C4-2B (cell line): ENCODE results near the gene SMTNL2.

Experiments
- ZFX ChIP-seq: fragments of 450-650 bp; IDR thresholded peaks from 2 replicates; pipeline ENCODE4 v1.6.1; 2017
- TF ChIP-seq, protein P1 (sequence below): fragments of 450-650 bp; conservative IDR thresholded peaks from 2 replicates; pipeline ENCODE4 v1.5.1; 2017; ENCODE audit warnings: mild to moderate bottlenecking

DNA sequence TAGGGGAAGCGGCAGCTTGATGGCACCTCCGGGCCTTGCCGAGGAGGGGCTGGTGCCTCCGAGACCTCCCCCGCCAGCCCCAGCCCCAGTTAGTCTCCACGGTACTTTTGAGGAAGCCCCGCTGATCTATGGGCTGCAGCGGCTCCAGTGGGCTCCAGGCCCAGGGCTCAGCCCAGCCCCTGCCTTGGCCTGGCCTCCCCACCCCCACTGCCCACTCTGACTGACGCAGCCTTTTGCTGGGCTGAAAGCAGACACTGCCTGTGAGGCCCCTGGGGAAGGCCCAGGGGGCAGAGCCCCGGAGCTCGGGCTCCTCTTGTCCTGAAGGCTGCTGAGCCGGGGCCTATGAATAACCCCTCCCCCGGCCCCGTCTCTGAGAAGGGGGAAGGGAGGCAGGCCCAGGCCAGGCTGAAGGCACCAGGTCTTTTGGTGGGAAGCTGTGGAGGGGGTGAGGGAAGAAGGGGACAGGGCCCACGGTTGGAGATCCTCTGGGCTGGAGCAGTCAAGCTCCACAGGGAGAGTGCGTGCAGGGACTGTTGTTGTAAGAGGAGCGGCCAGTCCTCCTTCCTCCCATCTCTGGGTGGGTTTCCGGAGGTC, 7.5 kb upstream of the SMTNL2 start:
- TF ChIP-seq, protein P1, sequence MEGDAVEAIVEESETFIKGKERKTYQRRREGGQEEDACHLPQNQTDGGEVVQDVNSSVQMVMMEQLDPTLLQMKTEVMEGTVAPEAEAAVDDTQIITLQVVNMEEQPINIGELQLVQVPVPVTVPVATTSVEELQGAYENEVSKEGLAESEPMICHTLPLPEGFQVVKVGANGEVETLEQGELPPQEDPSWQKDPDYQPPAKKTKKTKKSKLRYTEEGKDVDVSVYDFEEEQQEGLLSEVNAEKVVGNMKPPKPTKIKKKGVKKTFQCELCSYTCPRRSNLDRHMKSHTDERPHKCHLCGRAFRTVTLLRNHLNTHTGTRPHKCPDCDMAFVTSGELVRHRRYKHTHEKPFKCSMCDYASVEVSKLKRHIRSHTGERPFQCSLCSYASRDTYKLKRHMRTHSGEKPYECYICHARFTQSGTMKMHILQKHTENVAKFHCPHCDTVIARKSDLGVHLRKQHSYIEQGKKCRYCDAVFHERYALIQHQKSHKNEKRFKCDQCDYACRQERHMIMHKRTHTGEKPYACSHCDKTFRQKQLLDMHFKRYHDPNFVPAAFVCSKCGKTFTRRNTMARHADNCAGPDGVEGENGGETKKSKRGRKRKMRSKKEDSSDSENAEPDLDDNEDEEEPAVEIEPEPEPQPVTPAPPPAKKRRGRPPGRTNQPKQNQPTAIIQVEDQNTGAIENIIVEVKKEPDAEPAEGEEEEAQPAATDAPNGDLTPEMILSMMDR, result no peak
- no peak for TF ChIP-seq ZFX
